Ishikawa (cell line): ENCODE results near the gene ASB9.

Experiments used
- CEBPB ChIP-seq: IDR thresholded peaks from 2 replicates; pipeline ENCODE4 v1.6.1; 2012
- CREB1 ChIP-seq: IDR thresholded peaks from 2 replicates; pipeline ENCODE4 v1.6.1; 2012; ENCODE audit warnings: low read depth
- EGR1 ChIP-seq: IDR thresholded peaks from 2 replicates; pipeline ENCODE4 v1.6.1; 2012
- EP300 ChIP-seq: IDR thresholded peaks from 2 replicates; pipeline ENCODE4 v1.6.1; 2012; ENCODE audit warnings: borderline replicate concordance
- FOXM1 ChIP-seq: IDR thresholded peaks from 2 replicates; pipeline ENCODE4 v1.6.1; 2012; ENCODE audit warnings: low read depth, borderline replicate concordance
- MAX ChIP-seq: IDR thresholded peaks from 2 replicates; pipeline ENCODE4 v1.6.1; 2012
- NFIC ChIP-seq: IDR thresholded peaks from 2 replicates; pipeline ENCODE4 v1.6.1; 2012
- RAD21 ChIP-seq: IDR thresholded peaks from 2 replicates; pipeline ENCODE4 v1.6.1; 2012; ENCODE audit warnings: low read depth
- REST ChIP-seq: IDR thresholded peaks from 2 replicates; pipeline ENCODE4 v1.6.1; 2012; ENCODE audit warnings: low read depth, mild to moderate bottlenecking
- TAF1 ChIP-seq: IDR thresholded peaks from 2 replicates; pipeline ENCODE4 v1.6.1; 2012; ENCODE audit warnings: low read depth, mild to moderate bottlenecking
- TCF12 ChIP-seq: IDR thresholded peaks from 2 replicates; pipeline ENCODE4 v1.6.1; 2012; ENCODE audit warnings: low read depth
- TEAD4 ChIP-seq: IDR thresholded peaks from 2 replicates; pipeline ENCODE4 v1.6.1; 2012
- USF1 ChIP-seq: IDR thresholded peaks from 2 replicates; pipeline ENCODE4 v1.6.1; 2012
- YY1 ChIP-seq: IDR thresholded peaks from 2 replicates; pipeline ENCODE4 v1.6.1; 2012; ENCODE audit warnings: low read depth
- ZBTB7A ChIP-seq: IDR thresholded peaks from 2 replicates; pipeline ENCODE4 v1.6.1; 2012; ENCODE audit warnings: low read depth

ASB9 gene

DNA sequence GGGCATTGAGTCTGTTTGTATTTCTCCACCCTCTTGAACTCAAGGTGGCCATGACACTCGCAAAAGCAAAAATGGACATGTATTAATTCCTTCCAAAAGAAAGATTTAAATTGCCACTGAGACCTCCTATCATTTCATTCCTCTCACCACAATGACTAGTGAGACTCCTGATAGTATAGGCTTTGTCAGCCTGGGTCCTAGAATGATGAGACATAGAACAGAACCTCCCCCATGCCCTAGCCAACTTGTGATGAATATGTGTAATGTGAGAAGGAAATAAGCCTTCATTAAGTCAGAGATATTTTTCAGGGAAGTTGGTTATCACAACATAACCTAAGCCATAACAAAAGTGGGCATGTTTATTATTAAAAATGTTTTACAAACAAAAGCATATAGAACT is 62.5 kb downstream of the ASB9 start:
- TF ChIP-seq NFIC: no peak
- TF ChIP-seq REST: no peak
- TF ChIP-seq TAF1: no peak
- no peak for TF ChIP-seq MAX
- no peak for TF ChIP-seq CREB1
- TF ChIP-seq EGR1: no peak
- TF ChIP-seq TCF12: no peak
- TF ChIP-seq CEBPB: no peak
- TF ChIP-seq ZBTB7A: no peak
- TF ChIP-seq TEAD4: no peak
- no peak for TF ChIP-seq FOXM1
- TF ChIP-seq RAD21: no peak
- no peak for TF ChIP-seq EP300
- no peak for TF ChIP-seq YY1
- TF ChIP-seq USF1: no peak

- TF ChIP-seq MAX (no peak), YY1 (no peak), NFIC (no peak), EP300 (no peak), TAF1 (no peak), EGR1 (no peak), FOXM1 (no peak), CEBPB (no peak), ZBTB7A (no peak), REST (no peak), RAD21 (no peak), CREB1 (no peak), TCF12 (no peak), TEAD4 (no peak)
Observed at GRCh38 chrX:15206306-15206705, 63.6 kb downstream of the ASB9 start.

DNA sequence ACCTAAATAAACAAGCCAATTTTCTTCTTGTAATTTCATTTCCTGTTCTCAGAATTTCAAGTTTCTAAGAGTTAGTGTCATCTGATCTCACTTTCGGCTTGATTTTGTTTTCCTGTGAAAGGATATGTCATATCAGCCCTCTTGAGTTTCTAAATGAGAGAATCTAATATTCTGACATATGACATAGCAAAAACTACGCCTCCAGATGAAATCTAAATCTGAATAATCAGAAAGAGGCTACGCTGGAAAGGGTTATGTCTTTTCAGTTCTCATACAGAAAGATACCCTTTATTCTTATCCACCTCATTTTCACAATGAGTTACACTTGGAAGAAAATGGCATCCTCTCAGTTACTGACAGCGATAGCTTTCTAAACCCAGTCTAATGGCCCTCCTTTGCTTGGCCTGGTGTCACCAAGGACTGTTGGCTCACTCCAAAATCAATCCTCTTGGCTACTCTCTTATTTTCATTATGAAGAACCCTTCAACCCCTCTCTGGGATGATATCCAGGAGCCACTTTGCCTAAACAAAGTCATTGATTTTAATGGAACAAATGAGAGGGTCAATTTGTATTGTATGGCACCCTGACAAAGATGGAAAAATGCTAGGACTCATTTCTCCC is 65.6 kb downstream of the ASB9 start:
- TF ChIP-seq RAD21: no peak
- no peak for TF ChIP-seq YY1

- no peak for TF ChIP-seq CEBPB
- no peak for TF ChIP-seq FOXM1
- TF ChIP-seq ZBTB7A: no peak
- no peak for TF ChIP-seq TAF1
- TF ChIP-seq RAD21: no peak
- no peak for TF ChIP-seq CREB1
- no peak for TF ChIP-seq REST
- TF ChIP-seq EP300: no peak
- no peak for TF ChIP-seq EGR1
- TF ChIP-seq YY1: no peak
Observed at GRCh38 chrX:15203694-15204093, 66.2 kb downstream of the ASB9 start.

DNA sequence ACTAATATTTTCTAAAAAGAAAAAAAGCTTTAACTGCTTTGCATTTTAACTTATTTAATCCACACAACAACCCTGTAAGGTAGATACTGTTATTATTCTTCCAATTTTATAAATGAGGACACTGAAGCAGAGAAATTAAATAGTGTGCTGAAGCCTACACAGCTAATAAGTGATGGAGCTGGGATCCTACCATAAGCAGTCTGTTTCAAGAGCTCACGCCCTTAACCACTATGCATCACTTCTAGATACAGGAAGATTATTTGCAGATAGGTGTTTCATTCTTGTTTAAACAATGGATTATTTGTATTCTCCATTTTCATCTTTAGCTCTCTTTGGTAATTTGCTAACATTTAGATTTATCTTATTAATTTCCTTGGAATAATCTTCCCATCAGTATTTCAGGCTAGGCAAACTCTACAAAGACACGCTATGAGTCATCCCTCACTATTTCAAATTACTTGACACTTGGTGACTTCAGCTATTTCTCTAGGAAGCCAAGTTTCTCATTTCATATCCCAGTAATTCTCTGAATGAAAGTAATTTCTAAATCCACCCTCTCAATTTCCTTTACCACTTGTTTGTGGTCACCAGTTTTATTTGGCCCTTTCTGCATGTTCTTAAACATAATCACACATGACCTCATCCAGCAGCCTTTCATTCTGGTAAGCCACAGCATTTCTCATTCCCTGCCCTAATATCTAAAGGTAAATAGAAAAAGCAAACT is 67.3 kb downstream of the ASB9 start:
- TF ChIP-seq NFIC (no peak), CEBPB (no peak), REST (no peak), TEAD4 (no peak), USF1 (no peak), MAX (no peak), FOXM1 (no peak)
